WTC11 (cell line): ENCODE measurements around the gene CEP44. TPM values are rescaled to one million over a fixed set of nuclear protein-coding genes. Genes with fewer than 3 reads are reported as not detected.

Experiments used
- ATAC-seq: fragments of 200-7000 bp; cut with Tn5 transposase; 2 replicates; pipeline ENCODE4 v1.10.0; 2021; ENCODE audit warnings: mild to moderate bottlenecking, moderate library complexity
- CTCF ChIA-PET: fragments of 300-600 bp; sonication (Branson Sonifier 250); formaldehyde crosslinking; loops from one replicate; lab custom pipeline; 2021; ENCODE audit warnings: antibody characterized with exemption; lab: Charles Lee
- POLR2A ChIA-PET: fragments of 350-600 bp; sonication (Branson Sonifier 250); formaldehyde crosslinking; loops from one replicate; lab custom pipeline; 2021; ENCODE audit warnings: antibody characterized with exemption; lab: Charles Lee
- DNase-seq: peaks from one replicate; pipeline ENCODE4 v3.0.0; 2021; ENCODE audit warnings: low spot score
- H3K27ac Mint-ChIP-seq: 2 replicates; pipeline ENCODE4 v1.8.0; 2021; ENCODE audit warnings: mixed read lengths
- H3K27me3 Mint-ChIP-seq: 2 replicates; pipeline ENCODE4 v1.8.0; 2021; ENCODE audit warnings: low read depth, mild to moderate bottlenecking, moderate library complexity, mixed read lengths
- H3K36me3 Mint-ChIP-seq: 2 replicates; pipeline ENCODE4 v1.8.0; 2021; ENCODE audit warnings: mixed read lengths
- H3K4me1 Mint-ChIP-seq: 2 replicates; pipeline ENCODE4 v1.8.0; 2022; ENCODE audit warnings: mixed read lengths
- H3K4me3 Mint-ChIP-seq: 2 replicates; pipeline ENCODE4 v1.8.0; 2021; ENCODE audit warnings: mild to moderate bottlenecking, moderate library complexity, mixed read lengths
- H3K9me3 Mint-ChIP-seq: 2 replicates; pipeline ENCODE4 v1.8.0; 2021; ENCODE audit warnings: mixed read lengths
- CREB1 ChIP-seq: sonication (generic); formaldehyde crosslinking; IDR thresholded peaks from 2 replicates; pipeline ENCODE4 v1.8.0; 2023; ENCODE audit warnings: mild to moderate bottlenecking, missing genetic modification reagents
- EMX1 ChIP-seq: fragments of 250-450 bp; sonication (Bioruptor Pico); IDR thresholded peaks from 2 replicates; pipeline ENCODE4 v1.8.0; 2021; ENCODE audit warnings: mild to moderate bottlenecking
- ESRRA ChIP-seq: sonication (generic); formaldehyde crosslinking; IDR thresholded peaks from 2 replicates; pipeline ENCODE4 v1.8.1; 2022; ENCODE audit warnings: mild to moderate bottlenecking, missing genetic modification reagents, borderline replicate concordance
- FOXP1 ChIP-seq: sonication (generic); formaldehyde crosslinking; IDR thresholded peaks from 2 replicates; pipeline ENCODE4 v1.8.0; 2022; ENCODE audit warnings: missing genetic modification reagents, mild to moderate bottlenecking, moderate library complexity, borderline replicate concordance
- GRHL2 ChIP-seq: fragments of 250-450 bp; sonication (Bioruptor Pico); IDR thresholded peaks from 2 replicates; pipeline ENCODE4 v1.8.0; 2022; ENCODE audit warnings: mild to moderate bottlenecking, moderate library complexity; ENCODE audit not compliant: insufficient replicate concordance, severe bottlenecking
- GTF2I ChIP-seq: fragments of 250-450 bp; sonication (Bioruptor Pico); conservative IDR thresholded peaks from 2 replicates; pipeline ENCODE4 v1.4.0; 2021; ENCODE audit warnings: mild to moderate bottlenecking
- HMGA2 ChIP-seq: fragments of 250-450 bp; sonication (Bioruptor Pico); IDR thresholded peaks from 2 replicates; pipeline ENCODE4 v1.4.0; 2021; ENCODE audit warnings: mild to moderate bottlenecking, moderate library complexity
- IRF2 ChIP-seq: sonication (generic); formaldehyde crosslinking; IDR thresholded peaks from 2 replicates; pipeline ENCODE4 v1.8.0; 2022; ENCODE audit warnings: low read depth, missing genetic modification reagents, borderline replicate concordance
- NFATC4 ChIP-seq: fragments of 250-450 bp; sonication (Bioruptor Pico); IDR thresholded peaks from 2 replicates; pipeline ENCODE4 v1.9.0; 2021; ENCODE audit warnings: mild to moderate bottlenecking
- NFE2L1 ChIP-seq: sonication (generic); formaldehyde crosslinking; IDR thresholded peaks from 2 replicates; pipeline ENCODE4 v1.8.1; 2023; ENCODE audit warnings: missing genetic modification reagents
- NR1H2 ChIP-seq: sonication (generic); formaldehyde crosslinking; IDR thresholded peaks from 2 replicates; pipeline ENCODE4 v1.9.0; 2021; ENCODE audit warnings: mild to moderate bottlenecking, moderate library complexity, missing genetic modification reagents
- NR2C2 ChIP-seq: sonication (generic); formaldehyde crosslinking; IDR thresholded peaks from 2 replicates; pipeline ENCODE4 v1.8.0; 2022; ENCODE audit warnings: mild to moderate bottlenecking, missing genetic modification reagents
- PRRX2 ChIP-seq: fragments of 250-450 bp; sonication (Bioruptor Pico); IDR thresholded peaks from 2 replicates; pipeline ENCODE4 v1.8.0; 2021; ENCODE audit warnings: mild to moderate bottlenecking
- SMAD4 ChIP-seq: sonication (generic); formaldehyde crosslinking; IDR thresholded peaks from 2 replicates; pipeline ENCODE4 v1.8.0; 2022; ENCODE audit warnings: mild to moderate bottlenecking, missing genetic modification reagents
- TEAD1 ChIP-seq: sonication (generic); formaldehyde crosslinking; IDR thresholded peaks from 2 replicates; pipeline ENCODE4 v1.8.0; 2022; ENCODE audit warnings: mild to moderate bottlenecking, missing genetic modification reagents
- ZBTB21 ChIP-seq: sonication (generic); formaldehyde crosslinking; IDR thresholded peaks from 2 replicates; pipeline ENCODE4 v1.8.1; 2023; ENCODE audit warnings: mild to moderate bottlenecking, missing genetic modification reagents, borderline replicate concordance
- ZNF263 ChIP-seq: sonication (generic); formaldehyde crosslinking; IDR thresholded peaks from 2 replicates; pipeline ENCODE4 v1.8.1; 2022; ENCODE audit warnings: low read depth, mild to moderate bottlenecking, moderate library complexity, missing genetic modification reagents
- ZNF416 ChIP-seq: fragments of 250-450 bp; sonication (Bioruptor Pico); IDR thresholded peaks from 2 replicates; pipeline ENCODE4 v1.9.0; 2021; ENCODE audit warnings: mild to moderate bottlenecking, inconsistent platforms
- total RNA-seq: library from RNA; stranded (reverse); gene quantifications from 3 replicates; pipeline ENCODE4 v1.2.3, GENCODE V29; 2021
- TF ChIP-seq, protein P1 (sequence below): sonication (generic); formaldehyde crosslinking; conservative IDR thresholded peaks from 2 replicates; pipeline ENCODE4 v1.8.1; 2023; ENCODE audit warnings: mild to moderate bottlenecking, low read depth, missing genetic modification reagents, moderate library complexity
- TF ChIP-seq, protein P2 (sequence below): sonication (generic); formaldehyde crosslinking; IDR thresholded peaks from 2 replicates; pipeline ENCODE4 v1.8.1; 2022; ENCODE audit warnings: low read depth, missing genetic modification reagents, borderline replicate concordance
- TF ChIP-seq, protein P3 (sequence below): fragments of 250-450 bp; sonication (Bioruptor Pico); IDR thresholded peaks from 2 replicates; pipeline ENCODE4 v1.9.0; 2021; ENCODE audit warnings: mild to moderate bottlenecking
- TF ChIP-seq, protein P4 (sequence below): sonication (generic); formaldehyde crosslinking; IDR thresholded peaks from 2 replicates; pipeline ENCODE4 v1.8.1; 2023; ENCODE audit warnings: mild to moderate bottlenecking, missing genetic modification reagents, borderline replicate concordance
- TF ChIP-seq, protein P5 (sequence below): sonication (generic); formaldehyde crosslinking; IDR thresholded peaks from 2 replicates; pipeline ENCODE4 v1.8.0; 2023; ENCODE audit warnings: mild to moderate bottlenecking, missing genetic modification reagents

The CEP44 gene
- total RNA-seq, 1 experiment from 2014 or later, result 17.9 TPM

GRCh38 chr4:174266416-174266815 lies 17.3 kb upstream of the CEP44 start (continued):
- TF ChIP-seq, protein P1, sequence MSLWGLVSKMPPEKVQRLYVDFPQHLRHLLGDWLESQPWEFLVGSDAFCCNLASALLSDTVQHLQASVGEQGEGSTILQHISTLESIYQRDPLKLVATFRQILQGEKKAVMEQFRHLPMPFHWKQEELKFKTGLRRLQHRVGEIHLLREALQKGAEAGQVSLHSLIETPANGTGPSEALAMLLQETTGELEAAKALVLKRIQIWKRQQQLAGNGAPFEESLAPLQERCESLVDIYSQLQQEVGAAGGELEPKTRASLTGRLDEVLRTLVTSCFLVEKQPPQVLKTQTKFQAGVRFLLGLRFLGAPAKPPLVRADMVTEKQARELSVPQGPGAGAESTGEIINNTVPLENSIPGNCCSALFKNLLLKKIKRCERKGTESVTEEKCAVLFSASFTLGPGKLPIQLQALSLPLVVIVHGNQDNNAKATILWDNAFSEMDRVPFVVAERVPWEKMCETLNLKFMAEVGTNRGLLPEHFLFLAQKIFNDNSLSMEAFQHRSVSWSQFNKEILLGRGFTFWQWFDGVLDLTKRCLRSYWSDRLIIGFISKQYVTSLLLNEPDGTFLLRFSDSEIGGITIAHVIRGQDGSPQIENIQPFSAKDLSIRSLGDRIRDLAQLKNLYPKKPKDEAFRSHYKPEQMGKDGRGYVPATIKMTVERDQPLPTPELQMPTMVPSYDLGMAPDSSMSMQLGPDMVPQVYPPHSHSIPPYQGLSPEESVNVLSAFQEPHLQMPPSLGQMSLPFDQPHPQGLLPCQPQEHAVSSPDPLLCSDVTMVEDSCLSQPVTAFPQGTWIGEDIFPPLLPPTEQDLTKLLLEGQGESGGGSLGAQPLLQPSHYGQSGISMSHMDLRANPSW, result no peak
- no peak for TF ChIP-seq NFE2L1 (CRISPR knock-in tag)
- TF ChIP-seq EMX1 (CRISPR knock-in tag), result no peak

- H3K36me3 Mint-ChIP-seq, result no peaks in the 10 kb centered on the region
- ChIA-PET CTCF (no interaction called here), POLR2A (no interaction called here)
- no peaks in the 10 kb centered on the region for H3K27me3 Mint-ChIP-seq
- H3K27ac Mint-ChIP-seq, result no peak overlapping the region
- H3K9me3 Mint-ChIP-seq, result no peaks in the 10 kb centered on the region
- no peak overlapping the region for H3K4me3 Mint-ChIP-seq
- TF ChIP-seq GRHL2 (no peak), GTF2I (no peak), IRF2 (CRISPR knock-in tag) (no peak), HMGA2 (no peak), ZNF416 (CRISPR knock-in tag) (no peak), NR2C2 (no peak), ZBTB21 (CRISPR knock-in tag) (no peak), SMAD4 (CRISPR knock-in tag) (no peak), ESRRA (CRISPR knock-in tag) (no peak), PRRX2 (no peak), TEAD1 (CRISPR knock-in tag) (no peak), FOXP1 (CRISPR knock-in tag) (no peak)
- TF ChIP-seq, protein P1, result no peak
- TF ChIP-seq, protein P2, sequence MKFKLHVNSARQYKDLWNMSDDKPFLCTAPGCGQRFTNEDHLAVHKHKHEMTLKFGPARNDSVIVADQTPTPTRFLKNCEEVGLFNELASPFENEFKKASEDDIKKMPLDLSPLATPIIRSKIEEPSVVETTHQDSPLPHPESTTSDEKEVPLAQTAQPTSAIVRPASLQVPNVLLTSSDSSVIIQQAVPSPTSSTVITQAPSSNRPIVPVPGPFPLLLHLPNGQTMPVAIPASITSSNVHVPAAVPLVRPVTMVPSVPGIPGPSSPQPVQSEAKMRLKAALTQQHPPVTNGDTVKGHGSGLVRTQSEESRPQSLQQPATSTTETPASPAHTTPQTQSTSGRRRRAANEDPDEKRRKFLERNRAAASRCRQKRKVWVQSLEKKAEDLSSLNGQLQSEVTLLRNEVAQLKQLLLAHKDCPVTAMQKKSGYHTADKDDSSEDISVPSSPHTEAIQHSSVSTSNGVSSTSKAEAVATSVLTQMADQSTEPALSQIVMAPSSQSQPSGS (CRISPR knock-in tag), result no peak
- TF ChIP-seq, protein P3, sequence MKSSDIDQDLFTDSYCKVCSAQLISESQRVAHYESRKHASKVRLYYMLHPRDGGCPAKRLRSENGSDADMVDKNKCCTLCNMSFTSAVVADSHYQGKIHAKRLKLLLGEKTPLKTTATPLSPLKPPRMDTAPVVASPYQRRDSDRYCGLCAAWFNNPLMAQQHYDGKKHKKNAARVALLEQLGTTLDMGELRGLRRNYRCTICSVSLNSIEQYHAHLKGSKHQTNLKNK (CRISPR knock-in tag), result no peak
- no peak for DNase-seq
- H3K4me1 Mint-ChIP-seq, result no peaks in the 10 kb centered on the region
- no peak for ATAC-seq
Measured at GRCh38 chr4:174273930-174274329, 9.8 kb upstream of the CEP44 start.

DNA sequence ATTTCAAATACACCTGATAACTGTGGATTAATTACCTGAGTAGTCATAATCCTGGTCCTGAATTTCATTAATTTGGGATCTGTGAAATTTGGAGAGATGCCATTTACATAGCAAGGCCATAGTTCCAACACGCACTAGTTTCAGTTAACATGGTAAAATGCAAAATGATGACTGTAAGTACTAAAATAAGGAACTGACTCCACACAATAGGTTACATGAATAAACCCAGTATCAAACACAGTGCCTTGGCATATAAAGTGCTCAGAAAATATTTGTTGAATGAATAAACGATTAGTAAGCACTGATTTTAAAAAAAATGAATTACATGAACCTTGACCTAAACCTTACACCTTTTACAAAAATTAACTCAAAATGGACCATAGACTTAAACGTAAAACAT lies 9.3 kb upstream of the CEP44 start:
- DNase-seq (no peak), ATAC-seq (no peak)
- Mint-ChIP-seq H3K4me1 (no peaks in the 10 kb centered on the region), H3K36me3 (no peaks in the 10 kb centered on the region), H3K27ac (no peak overlapping the region), H3K27me3 (no peaks in the 10 kb centered on the region), H3K4me3 (no peak overlapping the region), H3K9me3 (no peaks in the 10 kb centered on the region)
- ChIA-PET CTCF (no interaction called here), POLR2A (no interaction called here)
- TF ChIP-seq, protein P4, sequence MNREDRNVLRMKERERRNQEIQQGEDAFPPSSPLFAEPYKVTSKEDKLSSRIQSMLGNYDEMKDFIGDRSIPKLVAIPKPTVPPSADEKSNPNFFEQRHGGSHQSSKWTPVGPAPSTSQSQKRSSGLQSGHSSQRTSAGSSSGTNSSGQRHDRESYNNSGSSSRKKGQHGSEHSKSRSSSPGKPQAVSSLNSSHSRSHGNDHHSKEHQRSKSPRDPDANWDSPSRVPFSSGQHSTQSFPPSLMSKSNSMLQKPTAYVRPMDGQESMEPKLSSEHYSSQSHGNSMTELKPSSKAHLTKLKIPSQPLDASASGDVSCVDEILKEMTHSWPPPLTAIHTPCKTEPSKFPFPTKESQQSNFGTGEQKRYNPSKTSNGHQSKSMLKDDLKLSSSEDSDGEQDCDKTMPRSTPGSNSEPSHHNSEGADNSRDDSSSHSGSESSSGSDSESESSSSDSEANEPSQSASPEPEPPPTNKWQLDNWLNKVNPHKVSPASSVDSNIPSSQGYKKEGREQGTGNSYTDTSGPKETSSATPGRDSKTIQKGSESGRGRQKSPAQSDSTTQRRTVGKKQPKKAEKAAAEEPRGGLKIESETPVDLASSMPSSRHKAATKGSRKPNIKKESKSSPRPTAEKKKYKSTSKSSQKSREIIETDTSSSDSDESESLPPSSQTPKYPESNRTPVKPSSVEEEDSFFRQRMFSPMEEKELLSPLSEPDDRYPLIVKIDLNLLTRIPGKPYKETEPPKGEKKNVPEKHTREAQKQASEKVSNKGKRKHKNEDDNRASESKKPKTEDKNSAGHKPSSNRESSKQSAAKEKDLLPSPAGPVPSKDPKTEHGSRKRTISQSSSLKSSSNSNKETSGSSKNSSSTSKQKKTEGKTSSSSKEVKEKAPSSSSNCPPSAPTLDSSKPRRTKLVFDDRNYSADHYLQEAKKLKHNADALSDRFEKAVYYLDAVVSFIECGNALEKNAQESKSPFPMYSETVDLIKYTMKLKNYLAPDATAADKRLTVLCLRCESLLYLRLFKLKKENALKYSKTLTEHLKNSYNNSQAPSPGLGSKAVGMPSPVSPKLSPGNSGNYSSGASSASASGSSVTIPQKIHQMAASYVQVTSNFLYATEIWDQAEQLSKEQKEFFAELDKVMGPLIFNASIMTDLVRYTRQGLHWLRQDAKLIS, result no peak
- no peak for TF ChIP-seq ZNF263 (CRISPR knock-in tag)
- TF ChIP-seq CREB1 (CRISPR knock-in tag), result no peak
- TF ChIP-seq NR1H2, result no peak
- TF ChIP-seq, protein P5, sequence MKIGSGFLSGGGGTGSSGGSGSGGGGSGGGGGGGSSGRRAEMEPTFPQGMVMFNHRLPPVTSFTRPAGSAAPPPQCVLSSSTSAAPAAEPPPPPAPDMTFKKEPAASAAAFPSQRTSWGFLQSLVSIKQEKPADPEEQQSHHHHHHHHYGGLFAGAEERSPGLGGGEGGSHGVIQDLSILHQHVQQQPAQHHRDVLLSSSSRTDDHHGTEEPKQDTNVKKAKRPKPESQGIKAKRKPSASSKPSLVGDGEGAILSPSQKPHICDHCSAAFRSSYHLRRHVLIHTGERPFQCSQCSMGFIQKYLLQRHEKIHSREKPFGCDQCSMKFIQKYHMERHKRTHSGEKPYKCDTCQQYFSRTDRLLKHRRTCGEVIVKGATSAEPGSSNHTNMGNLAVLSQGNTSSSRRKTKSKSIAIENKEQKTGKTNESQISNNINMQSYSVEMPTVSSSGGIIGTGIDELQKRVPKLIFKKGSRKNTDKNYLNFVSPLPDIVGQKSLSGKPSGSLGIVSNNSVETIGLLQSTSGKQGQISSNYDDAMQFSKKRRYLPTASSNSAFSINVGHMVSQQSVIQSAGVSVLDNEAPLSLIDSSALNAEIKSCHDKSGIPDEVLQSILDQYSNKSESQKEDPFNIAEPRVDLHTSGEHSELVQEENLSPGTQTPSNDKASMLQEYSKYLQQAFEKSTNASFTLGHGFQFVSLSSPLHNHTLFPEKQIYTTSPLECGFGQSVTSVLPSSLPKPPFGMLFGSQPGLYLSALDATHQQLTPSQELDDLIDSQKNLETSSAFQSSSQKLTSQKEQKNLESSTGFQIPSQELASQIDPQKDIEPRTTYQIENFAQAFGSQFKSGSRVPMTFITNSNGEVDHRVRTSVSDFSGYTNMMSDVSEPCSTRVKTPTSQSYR, result no peak
- TF ChIP-seq NFATC4, result no peak
